SK-N-SH (cell line): Measurements from ENCODE around the gene R3HDM2.

Source experiments
- CTCF ChIP-seq: fragments of 200-600 bp; sonication (generic); IDR thresholded peaks from 2 replicates; pipeline ENCODE4 v1.6.1; 2017; ENCODE audit warnings: antibody characterized with exemption, mild to moderate bottlenecking, moderate library complexity
- NRF1 ChIP-seq: IDR thresholded peaks from 2 replicates; pipeline ENCODE4 v1.6.1; 2012; ENCODE audit warnings: low read depth, mild to moderate bottlenecking, low read length
- PBX3 ChIP-seq: IDR thresholded peaks from 2 replicates; pipeline ENCODE4; 2012
- POLR2AphosphoS5 ChIP-seq: IDR thresholded peaks from 2 replicates; pipeline ENCODE4 v1.6.1; 2012; ENCODE audit warnings: low read depth, low read length
- ZBTB33 ChIP-seq: IDR thresholded peaks from 2 replicates; pipeline ENCODE4 v1.4.0; 2012; ENCODE audit warnings: low read depth, borderline replicate concordance

GRCh38 chr12:57207731-57208630, 222.9 kb downstream of the R3HDM2 start:
- TF ChIP-seq PBX3 (no peak), ZBTB33 (no peak), NRF1 (no peak), CTCF (no peak), POLR2AphosphoS5 (no peak)
